ENCODE measurements around the gene CDK5.

DNA sequence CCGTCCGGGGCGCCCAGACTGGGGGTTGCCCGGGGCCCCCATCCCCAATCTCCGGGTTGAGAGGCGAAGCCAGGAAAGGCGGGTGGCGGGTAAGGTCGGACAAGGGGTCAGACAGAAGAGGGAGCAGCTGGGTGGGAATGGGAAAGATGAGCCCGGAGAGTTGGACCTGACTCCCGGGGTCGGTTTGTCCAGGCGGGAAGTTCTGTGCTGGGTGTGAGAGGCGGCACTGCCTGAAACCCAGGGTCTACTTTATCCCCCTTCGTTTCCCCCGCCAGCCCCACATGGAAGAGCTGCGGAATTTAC lies 2.4 kb upstream of the CDK5 start:
- TF ChIP-seq EZH2 (IDR thresholded peaks at IDR 0.05) (no peak), POLR2AphosphoS5 (IDR thresholded peaks at IDR 0.05; ENCODE audit: borderline replicate concordance, low read depth, low read length) (no peak), FOXP2 (optimal IDR thresholded peaks at IDR 0.05; ENCODE audit: control extremely low read depth, extremely low read length, insufficient read depth) (no peak)

All from SK-N-MC (cell line).